Upper lobe of left lung (tissue), 6 donors: ENCODE measurements around the gene CADPS. TPM values are rescaled to one million over a fixed set of nuclear protein-coding genes. Genes with fewer than 3 reads are reported as not detected.

Experiments
- ATAC-seq, 2 donors: fragments of 200-7000 bp; cut with Tn5 transposase; one replicate each; pipeline ENCODE4 v1.9.1; 2022; ENCODE audit warnings: mild to moderate bottlenecking in 2 of 2, moderate library complexity in 2 of 2; ENCODE audit not compliant: low FRiP score in 2 of 2
- DNase-seq, 2 donors: peaks; one replicate each; pipeline ENCODE4 v3.0.0-alpha.2; 2019 to 2020
- H3K27ac ChIP-seq, 4 donors: fragments of 200-600 bp; sonication (generic); one replicate each; pipeline ENCODE4 v1.5.1; 2016 to 2019
- H3K27me3 ChIP-seq, 4 donors: fragments of 200-600 bp; sonication (generic); one replicate each; pipeline ENCODE4 v1.5.1; 2017 to 2019
- H3K36me3 ChIP-seq, 4 donors: fragments of 200-600 bp; sonication (generic); one replicate each; pipeline ENCODE4 v1.5.1; 2016 to 2019
- H3K4me1 ChIP-seq, 4 donors: fragments of 200-600 bp; sonication (generic); one replicate each; pipeline ENCODE4 v1.5.1; 2018 to 2019
- H3K4me3 ChIP-seq, 4 donors: fragments of 200-600 bp; sonication (generic); one replicate each; pipeline ENCODE4 v1.5.1; 2017 to 2019; ENCODE audit warnings: mild to moderate bottlenecking in 2 of 4, moderate library complexity in 1 of 4
- H3K9me3 ChIP-seq, 4 donors: fragments of 200-600 bp; sonication (generic); one replicate each; pipeline ENCODE4 v1.5.1; 2018 to 2019
- CTCF ChIP-seq, 6 experiments: fragments of 450-650 bp in 4 of 6; fragments of 200-600 bp in 2 of 6; sonication (generic) in 2 of 6; IDR thresholded peaks; one replicate each; pipeline ENCODE4 v1.5.1; 2016 to 2019; ENCODE audit warnings: antibody characterized with exemption in 6 of 6
- EP300 ChIP-seq, 4 donors: sonication (generic); formaldehyde crosslinking; IDR thresholded peaks; one replicate each; pipeline ENCODE4 v1.5.1; 2017; ENCODE audit warnings: antibody characterized with exemption in 4 of 4, control low read depth in 2 of 4
- POLR2A ChIP-seq, 4 donors: fragments of 450-650 bp; IDR thresholded peaks; one replicate each; pipeline ENCODE4 v1.5.1; 2016 to 2017; ENCODE audit warnings: antibody characterized with exemption in 4 of 4, mild to moderate bottlenecking in 2 of 4
- POLR2AphosphoS5 ChIP-seq, 2 donors: sonication (generic); formaldehyde crosslinking; IDR thresholded peaks; one replicate each; pipeline ENCODE4 v1.5.1; 2017; ENCODE audit warnings: antibody characterized with exemption in 2 of 2
- WGBS, 2 donors: methylation state at CpG; one replicate each; pipeline ENCODE4 v1.1.5; 2017 to 2018; 5-methylcytosine and 5-hydroxymethylcytosine counted together
- total RNA-seq, 6 donors: library from RNA; depleted of rRNA in 4 of 6; stranded (reverse); fragments of >200 nt in 4 of 6; gene quantifications; one replicate each; pipeline versions ENCODE4 v1.1.0 to v1.2.1, GENCODE V29; 2016 to 2021
- donor health status: DM: no; HTN: no; CAD: no; lungs with moderate emphysema.
- donor health status: DM: no; HTN: yes; CAD: no; lungs with severe emphysema.

The CADPS gene
- total RNA-seq, 6 donors from 2014 or later, result 0.29 to 1.5 (median 1.2) TPM; not detected in 3

- no peak overlapping the region for H3K4me3 ChIP-seq
- no peaks in the 10 kb centered on the region for H3K9me3 ChIP-seq
- H3K27ac ChIP-seq, result no peak overlapping the region
- no peaks in the 10 kb centered on the region for H3K36me3 ChIP-seq
- ATAC-seq, result no peak
- TF ChIP-seq POLR2A (IDR thresholded peaks at IDR 0.05), result no peak
- TF ChIP-seq EP300 (IDR thresholded peaks at IDR 0.05), result no peak
- no peak for TF ChIP-seq POLR2AphosphoS5 (IDR thresholded peaks at IDR 0.05)
- TF ChIP-seq CTCF (IDR thresholded peaks at IDR 0.05), result no peak
- H3K4me1 ChIP-seq, result no peaks in the 10 kb centered on the region
- no peak for DNase-seq
- no peaks in the 10 kb centered on the region for H3K27me3 ChIP-seq
- 75 to 77% methylated on average over 9 of the region's 9 CpGs for WGBS, 2 donors
Observed at GRCh38 chr3:62479326-62479725, 395.9 kb downstream of the CADPS start.

GRCh38 chr3:62475306-62475705 lies 399.9 kb downstream of the CADPS start:
- Histone ChIP-seq H3K27ac (no peak overlapping the region), H3K4me1 (no peaks in the 10 kb centered on the region), H3K36me3 (no peaks in the 10 kb centered on the region), H3K9me3 (no peaks in the 10 kb centered on the region), H3K4me3 (no peak overlapping the region), H3K27me3 (no peaks in the 10 kb centered on the region)
- TF ChIP-seq EP300 (IDR thresholded peaks at IDR 0.05), result no peak
- TF ChIP-seq POLR2A (IDR thresholded peaks at IDR 0.05), result no peak
- TF ChIP-seq CTCF (IDR thresholded peaks at IDR 0.05), result no peak
- no peak for TF ChIP-seq POLR2AphosphoS5 (IDR thresholded peaks at IDR 0.05)
- no peak for ATAC-seq
- DNase-seq, result no peak

GRCh38 chr3:62467966-62468722 lies 407.1 kb downstream of the CADPS start:
- no peak for TF ChIP-seq POLR2A (IDR thresholded peaks at IDR 0.05)
- no peaks in the 10 kb centered on the region for H3K36me3 ChIP-seq
- no peak overlapping the region for H3K27ac ChIP-seq
- no peaks in the 10 kb centered on the region for H3K4me1 ChIP-seq
- no peak overlapping the region for H3K4me3 ChIP-seq
- 58 to 62% methylated on average over 4 of the region's 4 CpGs for WGBS, 2 donors
- H3K27me3 ChIP-seq, result no peaks in the 10 kb centered on the region
- ATAC-seq (no peak), DNase-seq (no peak)
- no peaks in the 10 kb centered on the region for H3K9me3 ChIP-seq

- no peaks in the 10 kb centered on the region for H3K27me3 ChIP-seq
- DNase-seq, result no peak
- H3K9me3 ChIP-seq, result no peaks in the 10 kb centered on the region
- TF ChIP-seq CTCF (IDR thresholded peaks at IDR 0.05) (no peak), POLR2AphosphoS5 (IDR thresholded peaks at IDR 0.05) (no peak), EP300 (IDR thresholded peaks at IDR 0.05) (no peak)
- 87 to 88% methylated on average over 4 of the region's 4 CpGs for WGBS, 2 donors
- no peaks in the 10 kb centered on the region for H3K36me3 ChIP-seq
- no peak overlapping the region for H3K27ac ChIP-seq
- no peak for ATAC-seq
- no peaks in the 10 kb centered on the region for H3K4me1 ChIP-seq
- no peak overlapping the region for H3K4me3 ChIP-seq
Observed at GRCh38 chr3:62462788-62463187, 412.4 kb downstream of the CADPS start.

- Histone ChIP-seq H3K36me3 (no peaks in the 10 kb centered on the region), H3K9me3 (no peaks in the 10 kb centered on the region), H3K27ac (no peak overlapping the region), H3K4me1 (no peaks in the 10 kb centered on the region), H3K27me3 (no peaks in the 10 kb centered on the region), H3K4me3 (no peak overlapping the region)
- WGBS, 2 donors, result 81 to 86% methylated on average over 15 to 19 of the region's 19 CpGs
- TF ChIP-seq CTCF (IDR thresholded peaks at IDR 0.05), result no peak
- no peak for TF ChIP-seq EP300 (IDR thresholded peaks at IDR 0.05)
- TF ChIP-seq POLR2A (IDR thresholded peaks at IDR 0.05), result no peak
- no peak for TF ChIP-seq POLR2AphosphoS5 (IDR thresholded peaks at IDR 0.05)
- ATAC-seq (no peak), DNase-seq (peak in 1 of 2 donors; percentile 24)
Observed at GRCh38 chr3:62462104-62462762, 413.0 kb downstream of the CADPS start.
